ENCODE data around the gene ZNF593OS.

ZNF593OS gene

GRCh38 chr1:26130695-26131094 is 40.9 kb downstream of the ZNF593OS start:
- no peak overlapping the region for H3K27ac ChIP-seq

GRCh38 chr1:26129778-26130177 is 41.9 kb downstream of the ZNF593OS start:
- H3K27ac ChIP-seq = no peak overlapping the region
- TF ChIP-seq ZFX (IDR thresholded peaks at IDR 0.05; ENCODE audit: borderline replicate concordance) (no peak), CTCF (IDR thresholded peaks at IDR 0.05) (no peak)

More at GRCh38 chr1:26130695-26131094, 40.9 kb downstream of the ZNF593OS start:
- TF ChIP-seq ZFX (IDR thresholded peaks at IDR 0.05; ENCODE audit: borderline replicate concordance) (no peak), CTCF (IDR thresholded peaks at IDR 0.05) (no peak)

GRCh38 chr1:26127235-26128163 is 44.1 kb downstream of the ZNF593OS start:
- no peak for TF ChIP-seq ZFX (IDR thresholded peaks at IDR 0.05; ENCODE audit: borderline replicate concordance)
- TF ChIP-seq CTCF (IDR thresholded peaks at IDR 0.05) = no peak
- peak overlapping the region; percentile 75 for H3K27ac ChIP-seq

- TF ChIP-seq CTCF (IDR thresholded peaks at IDR 0.05) (no peak), ZFX (IDR thresholded peaks at IDR 0.05; ENCODE audit: borderline replicate concordance) (no peak)
- peak overlapping the region; percentile 75 for H3K27ac ChIP-seq
Measured at GRCh38 chr1:26126321-26127084, 45.1 kb downstream of the ZNF593OS start.

GRCh38 chr1:26125946-26126320 is 45.7 kb downstream of the ZNF593OS start:
- peak overlapping the region; percentile 75 for H3K27ac ChIP-seq
- TF ChIP-seq CTCF (IDR thresholded peaks at IDR 0.05) (no peak), ZFX (IDR thresholded peaks at IDR 0.05; ENCODE audit: borderline replicate concordance) (no peak)

GRCh38 chr1:26125382-26125781 is 46.2 kb downstream of the ZNF593OS start:
- peak overlapping the region; percentile 75 for H3K27ac ChIP-seq
- TF ChIP-seq ZFX (IDR thresholded peaks at IDR 0.05; ENCODE audit: borderline replicate concordance) = no peak
- no peak for TF ChIP-seq CTCF (IDR thresholded peaks at IDR 0.05)
